Endothelial cell of umbilical vein (primary cell): Measurements from ENCODE around the gene TMEM61. TPM values are rescaled to one million over a fixed set of nuclear protein-coding genes. Genes with fewer than 3 reads are reported as not detected.

Experiments
- BruUV-seq: library from RNA; stranded (reverse); fragments of 400-500 nt; replicated peaks from 2 replicates; lab custom pipeline; 2021; lab: Mats Ljungman, UMichigan
- CTCF ChIA-PET: fragments of 300-600, 350-600 bp; sonication (Branson Sonifier 250); formaldehyde crosslinking; loops from one replicate; lab custom pipeline; 2021; ENCODE audit warnings: antibody characterized with exemption, inconsistent platforms; lab: Charles Lee
- POLR2A ChIA-PET: fragments of 300-600, 350-600 bp; sonication (Branson Sonifier 250); formaldehyde crosslinking; loops from one replicate; lab custom pipeline; 2021; ENCODE audit warnings: antibody characterized with exemption, inconsistent platforms; lab: Charles Lee
- DNase-seq: peaks from one replicate; pipeline ENCODE4 v3.0.0-alpha.2; 2011; ENCODE audit warnings: low read depth, low spot score
- FAIRE-seq: peaks from 2 replicates; lab custom pipeline; 2011; peaks lifted over from hg19 to GRCh38; lab: Jason Lieb, UNC
- H2AFZ ChIP-seq: 2 replicates; pipeline ENCODE4 v1.6.0; 2012; ENCODE audit warnings: low read depth, low read length, control low read depth, inconsistent platforms
- H3K27ac ChIP-seq: 2 replicates; pipeline ENCODE4 v1.5.1; 2011; ENCODE audit warnings: low read depth, mild to moderate bottlenecking, control low read depth, low read length, moderate library complexity; ENCODE audit not compliant: insufficient read depth
- H3K27me3 ChIP-seq, 2 experiments: 2 replicates each; pipeline versions ENCODE4 v1.6.0 to v1.6.1; 2011; ENCODE audit warnings: low read length in 2 of 2, mixed read lengths in 1 of 2; ENCODE audit not compliant: control insufficient read depth in 2 of 2, insufficient read depth in 2 of 2
- H3K36me3 ChIP-seq, 2 experiments: 2 replicates in 1 of 2; 3 replicates in 1 of 2; pipeline ENCODE4 v1.5.1; 2011; ENCODE audit warnings: low read length in 2 of 2, mild to moderate bottlenecking in 1 of 2, moderate library complexity in 1 of 2; ENCODE audit not compliant: control insufficient read depth in 2 of 2, insufficient read depth in 2 of 2; ENCODE audit errors: extremely low read depth in 1 of 2
- H3K4me1 ChIP-seq: 3 replicates; pipeline ENCODE4 v1.5.1; 2011; ENCODE audit warnings: mild to moderate bottlenecking, low read length; ENCODE audit not compliant: control insufficient read depth, insufficient read depth; ENCODE audit errors: extremely low read depth
- H3K4me2 ChIP-seq: 2 replicates; pipeline ENCODE4 v1.6.1; 2011; ENCODE audit warnings: low read length, control low read depth, mixed read lengths; ENCODE audit not compliant: insufficient read depth
- H3K4me3 ChIP-seq, 3 experiments: fragments of 200-600 bp in 1 of 3; sonication (generic), shearing (Covaris generic) in 1 of 3; replicated peaks in 1 of 3; 2 replicates each; pipeline ENCODE4 v1.5.1; 2011 to 2016; ENCODE audit warnings: control low read depth in 3 of 3, low read length in 3 of 3, mild to moderate bottlenecking in 2 of 3, inconsistent platforms in 1 of 3, low read depth in 1 of 3, moderate library complexity in 1 of 3; ENCODE audit not compliant: insufficient read depth in 1 of 3
- H3K79me2 ChIP-seq: 2 replicates; pipeline ENCODE4 v1.6.0; 2012; ENCODE audit warnings: low read length, inconsistent platforms; ENCODE audit not compliant: control insufficient read depth, insufficient read depth
- H3K9ac ChIP-seq: replicated peaks from 2 replicates; pipeline ENCODE3; 2011; ENCODE audit warnings: low read length, control low read depth; ENCODE audit not compliant: insufficient read depth; ENCODE audit errors: extremely low read depth
- H3K9me1 ChIP-seq: replicated peaks from 3 replicates; pipeline ENCODE4 v1.6.0; 2011; ENCODE audit warnings: mild to moderate bottlenecking, low read length; ENCODE audit not compliant: control insufficient read depth, insufficient read depth; ENCODE audit errors: extremely low read depth
- H3K9me3 ChIP-seq: replicated peaks from 2 replicates; pipeline ENCODE4 v1.5.1; 2012; ENCODE audit warnings: low read length, inconsistent platforms; ENCODE audit not compliant: control insufficient read depth, insufficient read depth
- H4K20me1 ChIP-seq: replicated peaks from 2 replicates; pipeline ENCODE3; 2011; ENCODE audit warnings: mild to moderate bottlenecking, low read length; ENCODE audit not compliant: control insufficient read depth, insufficient read depth; ENCODE audit errors: extremely low read depth
- CTCF ChIP-seq, 2 donors: IDR thresholded peaks; 1 replicate in 1 of 2; 2 replicates in 1 of 2; pipeline ENCODE4 v1.5.1; 2011; ENCODE audit warnings: low read length in 2 of 2, mild to moderate bottlenecking in 2 of 2, moderate library complexity in 2 of 2, control low read depth in 1 of 2, inconsistent platforms in 1 of 2, low read depth in 1 of 2; ENCODE audit not compliant: insufficient read depth in 1 of 2; ENCODE audit errors: extremely low read depth in 1 of 2
- EZH2 ChIP-seq: IDR thresholded peaks from 2 replicates; pipeline ENCODE4 v1.6.1; 2012; ENCODE audit warnings: borderline replicate concordance, low read depth, mild to moderate bottlenecking, moderate library complexity, low read length, inconsistent platforms; ENCODE audit not compliant: severe bottlenecking
- FOS ChIP-seq: IDR thresholded peaks from 2 replicates; pipeline ENCODE4 v1.6.1; 2011; ENCODE audit warnings: mild to moderate bottlenecking, low read length, moderate library complexity, borderline replicate concordance; ENCODE audit not compliant: insufficient read depth
- GATA2 ChIP-seq: IDR thresholded peaks from 2 replicates; pipeline ENCODE4 v1.7.0; 2011; ENCODE audit warnings: low read depth, mild to moderate bottlenecking, moderate library complexity, mixed read lengths, low read length; ENCODE audit not compliant: insufficient read length, insufficient read depth
- JUN ChIP-seq: IDR thresholded peaks from 2 replicates; pipeline ENCODE4 v1.6.1; 2011; ENCODE audit warnings: borderline replicate concordance, low read depth; ENCODE audit not compliant: insufficient read length, insufficient read depth
- MAX ChIP-seq: IDR thresholded peaks from 2 replicates; pipeline ENCODE4 v1.6.1; 2011; ENCODE audit not compliant: insufficient read depth, insufficient read length
- MYC ChIP-seq: IDR thresholded peaks from one replicate; pipeline ENCODE4 v1.6.1; 2011; ENCODE audit warnings: mild to moderate bottlenecking, low read depth, low read length
- POLR2A ChIP-seq: IDR thresholded peaks from 2 replicates; pipeline ENCODE4 v1.6.1; 2012; ENCODE audit warnings: low read depth, mild to moderate bottlenecking, control low read depth, low read length
- POLR2AphosphoS5 ChIP-seq: IDR thresholded peaks from 2 replicates; pipeline ENCODE4 v1.6.1; 2012; ENCODE audit warnings: low read depth, mild to moderate bottlenecking, control low read depth, low read length, moderate library complexity; ENCODE audit not compliant: insufficient read depth
- dilution Hi-C: fragments of 300-500 bp; cut with MboI; formaldehyde crosslinking; loops from one replicate; pipeline ENCODE4 v1.15.0; 2019; ENCODE audit warnings: low sequenced_read_pairs; ENCODE audit not compliant: extremely low pct_ligation_motif_present
- intact Hi-C: fragments of 100-400 bp; cut with micrococcal nuclease; formaldehyde crosslinking; loops from one replicate; pipeline ENCODE4 v1.10.0; 2022
- polyA plus RNA-seq, 4 experiments: library from polyadenylated mRNA; depleted of rRNA in 3 of 4; stranded (reverse) in 3 of 4; unstranded in 1 of 4; fragments of >200 nt; gene quantifications; 2 replicates each; pipeline versions ENCODE4 v1.2.1 to v1.2.3, GENCODE V29; 2011 to 2012; ENCODE audit warnings: missing spikeins in 1 of 4
- total RNA-seq: library from RNA; stranded (reverse); gene quantifications from 2 replicates; pipeline ENCODE4 v1.2.3, GENCODE V29; 2021

Gene TMEM61
- total and polyA plus RNA-seq, 2 donors (not counting 3 experiments of a cell fraction or from before 2014, with no cell fraction given): not detected

- H3K9ac ChIP-seq: no peak overlapping the region
- no peaks in the 10 kb centered on the region for H3K9me1 ChIP-seq
- DNase-seq: no peak
- FAIRE-seq: no peak
- dilution Hi-C loops: no loop called here
- no peaks in the 10 kb centered on the region for H3K36me3 ChIP-seq
- H3K27me3 ChIP-seq: no peaks in the 10 kb centered on the region
- H4K20me1 ChIP-seq: no peaks in the 10 kb centered on the region
- no peak overlapping the region for H3K4me3 ChIP-seq
- CTCF ChIA-PET: interaction anchor here (1.0 to 16.7 kb wide), 4 partner anchors 9 to 68 kb away, joined by 3 to 918 read pairs (median 5); partner anchors contain the start of genes BSND and TMEM61
- no TSS peak for BruUV-seq
- peaks cover 31% of the 10 kb centered on the region for H3K4me1 ChIP-seq
- no peak overlapping the region for H3K4me2 ChIP-seq
- no peaks in the 10 kb centered on the region for H3K79me2 ChIP-seq
- H2AFZ ChIP-seq: no peak overlapping the region
- H3K9me3 ChIP-seq: no peaks in the 10 kb centered on the region
- POLR2A ChIA-PET: no interaction called here
- no peak for TF ChIP-seq FOS
- TF ChIP-seq GATA2: no peak
- TF ChIP-seq MYC: no peak
- no peak for TF ChIP-seq POLR2A
- TF ChIP-seq JUN: no peak
- TF ChIP-seq POLR2AphosphoS5: no peak
- no peak for TF ChIP-seq MAX
- TF ChIP-seq EZH2: no peak
- no peak for TF ChIP-seq CTCF (IDR thresholded peaks at IDR 0.05; ENCODE audit: extremely low read depth in 1 of 2, insufficient read depth in 1 of 2, low read depth in 1 of 2, low read length in 2 of 2)
- no peak overlapping the region for H3K27ac ChIP-seq
- intact Hi-C loops: no loop called here
These were observed 26.6 kb upstream of the TMEM61 start for GRCh38 chr1:54953846-54954245.
